NCI-H2196 (cell line): ENCODE results near the gene DNAAF5.
"Not testable (repeated sequence)": the region's sequence is repeated elsewhere in the genome, so short reads cannot be mapped to it uniquely, and the experiment has no call there.

Source experiments
- DNase-seq: peaks from one replicate; lab custom pipeline; 2025; ENCODE audit not compliant: unreplicated experiment; lab: John Stamatoyannopoulos, UW

The DNAAF5 gene

DNA sequence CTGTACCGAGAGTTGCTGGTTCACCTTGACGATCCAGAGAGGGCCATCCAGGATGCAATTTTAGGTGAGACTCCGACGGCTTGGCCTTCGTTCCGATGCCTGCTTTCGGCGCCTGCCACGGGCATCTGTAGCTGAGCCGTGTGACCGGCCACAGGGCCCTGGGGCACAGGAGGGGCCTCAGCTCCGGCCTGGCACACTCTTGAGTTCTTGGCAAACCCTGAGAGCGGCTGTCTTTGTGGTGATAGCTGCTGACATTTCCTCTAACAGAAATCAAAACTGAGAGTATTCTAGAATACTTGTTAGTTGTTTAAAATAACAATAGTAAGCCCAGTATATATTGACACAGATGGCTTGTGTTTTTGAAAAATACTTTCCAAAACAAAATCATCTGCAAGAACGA is 53.6 kb downstream of the DNAAF5 start:
- no peak for DNase-seq

DNA sequence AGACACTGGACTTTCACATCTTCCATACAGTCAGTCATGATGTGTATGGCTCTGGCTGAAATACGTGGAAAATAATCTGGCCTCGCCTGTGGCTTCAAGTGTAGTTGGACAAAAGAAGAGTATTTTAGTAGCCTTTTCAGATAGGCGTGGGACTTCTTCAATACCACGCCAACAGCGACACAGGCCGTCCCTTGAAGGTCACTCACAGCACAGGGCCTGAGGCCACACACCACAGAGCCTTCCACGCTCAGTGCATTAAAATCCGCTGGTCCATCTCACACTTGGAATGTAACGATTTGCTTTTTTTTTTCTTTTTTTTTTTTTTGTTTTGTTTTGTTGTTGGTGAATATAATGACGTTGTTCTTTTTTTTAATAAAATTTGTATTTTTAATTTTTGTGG is 54.0 kb downstream of the DNAAF5 start:
- DNase-seq, result no peak

DNA sequence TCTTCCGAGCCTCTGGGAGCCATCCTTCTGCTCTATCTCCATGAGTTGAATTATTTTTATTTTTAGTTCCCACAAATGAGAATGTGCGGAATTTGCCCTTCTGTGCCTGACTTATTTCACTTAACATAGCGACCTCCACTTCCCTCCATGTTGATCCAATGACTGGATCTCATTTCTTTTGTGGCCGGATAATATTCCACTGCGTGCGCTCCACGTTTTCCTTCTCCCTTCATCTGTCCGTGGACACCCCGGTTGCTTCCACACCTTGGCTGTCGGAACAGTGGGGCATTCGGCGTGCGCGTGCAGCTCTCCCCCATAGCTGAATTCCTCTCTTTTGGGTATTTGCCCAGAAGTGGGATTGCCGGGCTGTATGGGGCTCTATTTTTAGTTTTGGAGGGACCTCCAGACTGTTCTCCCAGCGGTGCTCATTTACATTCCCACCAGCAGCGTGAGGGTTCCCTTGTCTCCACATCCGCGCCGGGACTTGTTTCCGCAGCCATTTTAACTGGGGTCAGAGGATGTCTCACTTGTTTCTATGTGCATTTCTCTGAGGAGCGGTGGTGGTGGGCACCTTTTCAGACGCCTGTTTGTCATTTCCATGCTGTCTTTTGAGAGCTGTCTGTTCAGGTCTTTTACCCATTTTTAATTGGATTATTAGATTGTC is 54.8 kb downstream of the DNAAF5 start:
- no peak for DNase-seq

DNA sequence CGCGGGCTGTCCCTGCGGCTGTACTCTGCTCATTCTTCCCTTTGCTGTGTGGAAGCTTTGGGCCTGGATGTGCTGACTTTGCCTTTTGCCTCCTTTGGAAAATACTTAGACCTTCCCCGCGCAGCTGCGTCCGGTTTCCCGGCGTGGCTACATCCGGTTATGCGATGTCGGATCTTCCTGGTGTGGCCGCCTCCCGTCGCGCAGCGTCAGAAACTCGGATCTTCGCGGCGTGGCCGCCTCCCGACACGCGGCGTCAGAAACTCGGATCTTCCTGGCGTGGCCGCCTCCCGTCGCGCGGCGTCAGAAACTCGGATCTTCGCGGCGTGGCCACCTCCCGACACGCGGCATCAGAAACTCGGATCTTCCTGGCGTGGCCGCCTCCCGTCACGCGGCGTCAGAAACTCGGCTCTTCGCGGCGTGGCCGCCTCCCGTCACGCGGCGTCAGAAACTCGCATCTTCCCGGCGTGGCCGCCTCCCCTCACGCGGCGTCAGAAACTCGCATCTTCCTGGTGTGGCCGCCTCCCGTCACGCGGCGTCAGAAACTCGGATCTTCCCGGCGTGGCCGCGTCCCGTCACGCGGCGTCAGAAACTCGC is 55.5 kb downstream of the DNAAF5 start:
- DNase-seq, result no peak

DNA sequence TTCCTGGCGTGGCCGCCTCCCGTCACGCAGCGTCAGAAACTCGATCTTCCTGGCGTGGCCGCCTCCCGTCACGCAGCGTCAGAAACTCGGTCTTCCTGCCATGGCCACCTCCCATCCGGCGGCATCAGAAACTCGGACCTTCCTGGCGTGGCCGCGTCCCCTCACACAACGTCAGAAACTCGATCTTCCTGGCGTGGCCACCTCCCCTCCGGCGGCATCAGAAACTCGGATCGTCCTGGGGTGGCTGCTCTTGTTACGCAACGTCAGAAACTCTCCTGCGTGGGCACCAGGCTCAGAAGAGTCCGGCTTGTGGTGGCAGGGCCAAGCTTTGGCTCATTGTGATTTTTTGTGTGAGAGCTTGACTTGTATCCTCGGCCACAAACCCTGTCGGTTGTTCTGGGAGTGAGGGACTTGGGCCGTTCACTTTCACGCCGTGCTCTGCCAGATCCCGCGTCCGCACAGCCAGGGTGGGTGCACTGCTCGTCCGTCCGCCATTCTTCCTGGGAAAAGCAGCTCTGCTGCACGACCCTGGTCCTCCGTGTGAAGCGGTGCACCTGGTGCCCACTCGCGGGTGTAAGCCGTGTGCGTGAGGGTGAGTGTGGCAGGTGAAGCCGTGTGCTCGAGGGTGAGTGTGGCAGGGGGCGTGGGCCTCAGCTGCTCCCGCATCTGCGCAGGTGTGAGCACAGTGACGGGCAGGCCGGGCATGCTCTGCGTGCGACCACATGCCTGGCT is 56.4 kb downstream of the DNAAF5 start:
- DNase-seq, result no peak

DNA sequence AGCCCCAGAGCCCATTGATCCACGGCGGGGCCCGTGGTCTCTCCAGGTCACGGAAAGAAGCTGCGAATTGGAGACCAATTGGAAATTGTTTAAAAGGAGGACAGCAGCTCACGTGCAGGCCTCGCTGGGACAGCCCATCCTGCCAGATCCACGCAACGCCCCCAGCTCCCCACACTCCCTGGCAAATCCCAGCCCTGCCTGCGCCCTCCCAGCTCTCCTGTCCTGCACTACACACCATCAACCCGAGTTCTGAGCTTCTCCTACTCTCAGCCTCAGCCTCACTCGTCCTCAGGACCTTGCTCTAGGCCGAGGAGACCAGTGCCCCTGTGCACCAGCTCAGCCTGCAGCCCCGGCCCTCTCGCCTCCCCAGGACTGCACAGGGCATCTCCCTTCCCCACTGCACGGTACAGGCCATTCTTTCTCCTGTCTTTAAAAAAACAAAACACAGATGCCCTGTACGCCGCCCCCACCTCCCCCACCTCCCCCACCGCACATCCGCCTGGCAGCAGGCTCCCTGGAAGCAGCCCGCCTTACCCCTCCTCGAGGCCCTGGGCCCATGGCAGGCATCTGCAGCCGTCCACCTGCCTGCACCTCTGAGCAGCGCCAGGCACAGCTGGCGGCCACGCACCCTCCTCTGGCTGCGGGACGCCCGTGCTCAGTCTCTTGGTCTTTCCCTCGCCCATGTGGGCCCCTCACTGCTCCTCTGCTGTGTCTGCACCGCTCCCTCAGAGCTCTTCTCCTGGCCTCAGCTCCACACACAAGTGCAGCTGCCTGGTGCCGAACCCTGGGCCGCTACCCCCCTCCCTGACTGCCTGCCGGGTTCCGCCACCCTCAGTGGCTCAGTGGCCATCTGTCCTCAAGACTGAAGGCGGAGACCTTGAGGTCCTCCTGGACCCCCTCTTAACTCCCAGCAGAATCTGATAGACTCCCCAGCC is 57.3 kb downstream of the DNAAF5 start:
- DNase-seq, result no peak

DNA sequence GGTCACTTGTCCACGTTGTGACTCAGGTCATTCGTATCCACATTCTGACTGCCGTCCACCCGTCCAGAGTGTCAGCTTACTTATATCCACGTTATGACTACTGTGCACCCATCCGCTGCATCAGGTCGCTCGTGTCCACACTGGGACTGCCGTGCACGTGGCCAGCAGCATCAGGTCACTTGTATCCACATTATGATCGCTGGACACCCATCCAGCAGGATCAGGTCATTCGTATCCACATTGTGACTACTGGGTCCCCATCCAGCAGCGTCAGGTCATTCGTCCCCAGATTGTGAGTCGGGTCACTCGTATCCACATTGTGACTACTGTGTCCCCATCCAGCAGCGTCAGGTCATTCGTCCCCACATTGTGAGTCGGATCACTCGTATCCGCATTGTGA is 58.5 kb downstream of the DNAAF5 start:
- no peak for DNase-seq

DNA sequence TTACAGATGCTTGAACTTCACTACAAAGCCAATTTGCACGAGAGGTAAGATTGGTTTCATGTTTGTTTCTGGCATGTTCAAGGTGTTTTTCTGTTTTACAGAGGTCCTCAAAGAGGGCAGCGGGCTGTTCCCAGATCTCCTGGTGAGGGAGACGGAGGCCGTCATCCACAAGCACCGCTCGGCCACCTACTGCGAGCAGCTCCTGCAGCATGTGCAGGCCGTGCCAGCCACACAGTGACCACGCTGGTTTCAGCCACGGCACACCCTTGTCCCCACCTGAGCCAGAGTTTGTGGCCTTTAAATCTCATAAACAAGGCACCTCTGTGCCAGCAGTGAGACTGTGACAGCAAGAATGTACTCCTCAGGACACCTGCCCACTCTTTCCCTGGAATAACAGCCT is 58.9 kb downstream of the DNAAF5 start:
- DNase-seq, result no peak

DNA sequence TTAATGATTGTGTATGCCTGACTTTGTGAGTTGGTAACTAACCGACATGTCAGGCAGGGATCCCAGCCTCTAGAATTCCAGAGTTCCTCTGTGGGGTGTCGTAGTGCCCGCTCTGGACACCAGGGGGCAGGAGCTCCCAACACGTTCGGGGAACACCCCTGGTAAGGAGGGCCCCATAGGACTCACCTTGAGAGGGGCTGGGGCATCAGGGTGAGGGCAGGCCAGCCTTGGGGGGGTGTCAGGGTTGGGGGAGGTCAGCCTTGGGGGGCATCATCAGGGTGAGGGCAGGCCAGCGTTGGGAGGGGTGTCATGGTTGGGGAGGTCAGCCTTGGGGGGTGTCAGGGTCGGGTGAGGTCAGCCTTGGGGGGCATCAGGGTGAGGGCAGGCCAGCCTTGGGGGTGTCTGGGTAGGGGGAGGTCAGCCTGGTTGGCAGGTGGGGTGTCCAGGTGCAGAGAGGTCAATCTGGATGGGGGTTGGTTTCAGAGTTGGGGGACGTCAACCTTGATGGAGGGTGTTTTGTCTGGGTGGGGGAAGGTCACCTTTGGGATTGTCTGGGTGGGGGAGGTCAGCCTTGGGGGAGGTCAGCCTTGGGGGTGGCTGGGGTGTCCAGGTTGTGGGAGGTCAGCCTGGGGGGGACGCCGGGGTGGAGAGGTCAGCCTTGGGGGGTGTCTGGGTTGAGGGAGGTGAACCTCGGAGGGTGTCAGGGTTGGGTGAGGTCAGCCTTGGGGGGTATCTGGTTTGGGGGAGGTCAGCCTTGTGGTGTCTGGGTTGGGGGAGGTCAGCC is 60.2 kb downstream of the DNAAF5 start:
- peak; percentile 73 for DNase-seq

DNA sequence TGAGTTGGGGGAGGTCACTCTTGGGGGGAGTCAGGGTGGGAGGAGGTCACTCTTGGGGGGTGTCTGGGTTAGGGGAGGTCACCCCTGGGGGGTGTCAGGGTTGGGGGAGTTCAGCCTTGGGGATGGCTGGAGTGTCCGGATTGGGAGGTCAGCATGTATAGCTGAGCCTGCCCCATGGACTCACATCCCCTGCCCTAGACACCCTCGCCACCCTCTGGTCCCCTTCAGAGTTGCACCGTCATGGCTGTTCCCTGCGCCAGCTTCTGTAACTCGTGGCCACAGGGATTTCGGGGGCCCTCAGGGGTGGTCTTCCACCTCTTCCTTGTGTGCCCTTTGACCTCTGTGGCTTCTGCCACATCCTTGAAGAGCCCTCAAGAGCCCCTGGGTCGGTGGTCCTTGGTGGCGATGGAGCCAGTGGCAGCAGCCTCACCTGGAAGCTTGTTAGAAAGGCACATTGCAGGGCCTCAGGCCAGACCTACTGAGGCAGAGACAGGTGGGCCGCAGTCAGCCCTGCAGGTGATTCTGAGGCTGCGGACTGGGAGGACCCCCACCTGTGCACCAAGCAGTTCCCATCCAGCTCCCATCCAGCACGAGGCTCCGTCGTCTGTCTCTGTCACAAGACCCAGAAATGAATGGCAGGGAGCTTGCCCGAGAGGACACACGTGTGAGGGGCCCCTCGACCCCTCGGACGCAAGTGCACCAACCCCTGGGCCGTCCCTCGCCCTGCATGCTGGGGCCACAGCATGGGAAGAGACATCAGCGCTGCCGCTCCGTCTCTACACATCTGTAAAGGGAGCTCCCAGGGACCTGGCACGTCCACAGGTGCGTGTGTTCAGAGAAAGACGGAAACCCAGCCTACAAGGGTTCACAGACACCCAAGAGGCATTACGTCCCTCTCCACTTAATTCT is 61.1 kb downstream of the DNAAF5 start:
- no peak for DNase-seq

DNA sequence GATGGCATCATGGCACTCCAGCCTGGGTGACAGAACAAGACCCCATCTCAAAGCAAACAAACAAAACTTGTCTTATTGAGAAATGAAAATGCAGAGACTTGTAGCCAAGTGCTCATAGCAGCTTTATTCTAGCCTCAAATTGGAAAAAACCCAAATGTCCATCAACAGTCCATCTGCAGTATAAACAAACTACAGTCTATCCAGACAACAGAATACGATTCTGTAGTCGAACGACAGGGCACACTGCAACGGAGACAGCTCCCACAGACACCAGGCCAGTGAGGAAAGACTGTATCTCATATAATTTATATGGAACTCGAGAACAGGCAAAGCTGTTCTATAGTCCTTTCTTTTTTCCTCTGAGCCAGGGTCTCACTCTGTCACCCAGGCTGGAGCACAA is 65.0 kb downstream of the DNAAF5 start:
- no peak for DNase-seq

DNA sequence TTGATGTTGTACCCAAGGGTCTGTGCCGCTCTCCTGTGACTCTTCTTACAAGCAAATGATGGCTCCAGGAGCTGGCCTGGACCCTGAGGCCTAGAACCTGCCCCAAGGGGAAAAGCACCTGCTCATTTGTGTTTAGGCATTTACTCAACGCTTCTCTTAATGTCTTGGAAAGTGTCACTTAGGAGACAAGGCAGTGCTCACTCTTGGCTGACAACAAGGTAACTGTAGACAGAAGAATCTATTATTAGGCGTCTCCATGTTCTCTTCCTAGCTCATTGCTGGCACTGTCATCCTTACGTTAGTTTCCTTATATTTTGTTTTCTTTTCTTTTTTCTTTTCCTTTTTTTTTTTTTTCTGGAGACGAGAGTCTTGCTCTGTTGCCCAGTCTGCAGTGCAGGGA is 67.7 kb downstream of the DNAAF5 start:
- DNase-seq, result no peak

DNA sequence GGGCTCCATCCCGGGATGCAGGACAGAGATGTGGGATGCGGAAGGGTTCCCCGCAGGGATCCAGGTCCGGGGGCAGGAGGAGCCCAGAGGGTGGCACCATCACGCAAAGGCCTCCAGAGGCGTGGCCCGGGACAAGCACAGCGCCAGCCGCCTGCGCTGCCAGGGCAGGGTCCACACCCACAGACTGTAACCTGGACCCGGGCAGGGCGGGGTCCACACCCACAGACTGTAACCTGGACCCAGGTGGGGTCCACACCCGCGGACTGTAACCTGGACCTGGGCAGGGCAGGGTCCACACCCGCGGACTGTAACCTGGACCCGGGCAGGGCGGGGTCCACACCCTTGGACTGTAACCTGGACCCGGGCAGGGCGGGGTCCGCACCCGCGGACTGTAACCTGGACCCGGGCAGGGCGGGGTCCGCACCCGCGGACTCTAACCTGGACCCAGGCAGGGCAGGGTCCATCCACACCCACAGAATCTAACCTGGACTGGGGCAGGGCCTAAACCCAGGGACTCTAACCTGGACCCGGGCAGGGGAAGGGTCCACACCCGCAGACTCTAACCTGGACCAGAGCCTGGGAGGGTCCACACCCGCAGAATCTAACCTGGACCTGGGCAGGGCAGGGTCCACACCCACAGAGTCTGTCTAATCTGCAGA is 68.3 kb downstream of the DNAAF5 start:
- DNase-seq, result no peak

DNA sequence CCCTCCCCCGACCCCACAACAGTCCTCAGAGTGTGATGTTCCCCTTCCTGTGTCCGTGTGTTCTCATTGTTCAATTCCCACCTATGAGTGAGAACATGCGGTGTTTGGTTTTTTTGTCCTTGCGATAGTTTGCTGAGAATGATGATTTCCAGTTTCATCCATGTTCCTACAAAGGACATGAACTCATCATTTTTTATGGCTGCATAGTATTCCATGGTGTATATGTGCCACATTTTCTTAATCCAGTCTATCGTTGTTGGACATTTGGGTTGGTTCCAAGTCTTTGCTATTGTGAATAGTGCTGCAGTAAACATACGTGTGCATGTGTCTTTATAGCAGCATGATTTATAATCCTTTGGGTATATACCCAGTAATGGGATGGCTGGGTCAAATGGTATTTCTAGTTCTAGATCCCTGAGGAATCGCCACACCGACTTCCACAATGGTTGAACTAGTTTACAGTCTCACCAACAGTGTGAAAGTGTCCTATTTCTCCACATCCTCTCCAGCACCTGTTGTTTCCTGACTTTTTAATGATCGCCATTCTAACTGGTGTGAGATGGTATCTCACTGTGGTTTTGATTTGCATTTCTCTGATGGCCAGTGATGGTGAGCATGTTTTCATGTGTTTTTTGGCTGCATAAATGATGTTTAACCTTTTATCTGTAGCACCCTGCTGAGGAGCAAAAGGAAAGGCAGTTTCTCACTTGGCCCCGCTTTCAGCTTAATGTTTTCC is 70.1 kb downstream of the DNAAF5 start:
- not testable (repeated sequence) for DNase-seq

DNA sequence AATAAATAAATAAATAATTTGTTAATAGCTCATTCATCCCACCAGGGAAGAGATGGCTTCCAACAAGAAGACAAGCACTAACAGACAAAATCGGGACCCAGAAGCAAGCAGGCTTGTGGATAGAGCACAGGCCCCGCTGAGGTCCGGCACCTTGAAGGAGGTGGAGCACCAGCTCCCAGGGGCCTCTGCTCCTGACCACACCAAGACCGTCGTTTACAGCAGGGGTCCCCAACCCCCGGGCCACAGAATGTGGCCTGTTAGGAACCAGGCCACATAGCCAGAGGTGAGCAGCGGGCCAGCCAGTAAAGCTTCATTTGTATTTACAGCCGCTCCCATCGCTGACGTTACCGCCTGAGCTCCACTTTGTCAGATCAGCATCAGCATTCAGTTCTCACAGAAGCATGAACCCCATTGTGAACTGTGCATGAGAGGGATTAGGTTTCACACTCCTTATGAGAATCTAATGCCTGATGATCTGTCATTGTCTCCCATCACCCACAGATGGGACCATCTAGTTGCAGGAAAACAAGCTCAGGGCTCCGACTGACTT is 72.5 kb downstream of the DNAAF5 start:
- DNase-seq, result no peak

DNA sequence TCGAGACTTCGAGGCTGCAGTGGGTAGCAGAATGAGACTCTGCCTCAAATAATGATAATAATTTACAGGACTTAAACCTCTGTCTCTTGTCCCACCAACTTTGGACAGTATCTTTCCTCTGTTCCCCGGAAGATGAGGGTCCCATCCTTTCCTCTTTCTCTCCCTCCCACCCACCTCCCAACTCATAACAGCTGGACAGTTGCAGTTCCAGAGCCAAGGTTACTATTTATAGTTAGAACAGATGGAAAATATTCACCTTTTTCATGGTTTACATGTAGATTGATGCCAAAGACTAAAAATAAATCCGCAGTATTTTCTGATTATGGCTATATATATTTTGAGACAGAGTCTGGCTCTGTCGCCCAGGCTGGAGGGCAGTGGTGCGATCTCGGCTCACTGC is 74.2 kb downstream of the DNAAF5 start:
- no peak for DNase-seq

DNA sequence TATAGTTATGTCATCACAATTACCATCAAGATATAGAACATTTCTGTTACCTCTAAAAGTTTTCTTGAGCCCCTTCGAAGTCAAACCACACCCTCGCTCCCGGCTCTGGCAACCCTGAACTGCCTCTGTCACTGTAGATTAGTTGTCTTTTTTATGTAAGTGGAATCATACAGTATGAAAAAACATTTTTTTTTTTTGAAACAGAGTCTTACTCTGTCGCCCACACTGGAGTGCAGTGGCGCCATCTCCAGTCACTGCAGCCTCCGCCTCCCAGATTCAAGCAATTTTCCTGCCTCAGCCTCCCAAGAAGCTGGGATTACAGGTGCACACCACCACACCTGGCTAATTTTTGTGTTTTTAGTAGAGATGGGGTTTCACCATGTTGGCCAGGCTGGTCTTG is 74.9 kb downstream of the DNAAF5 start:
- DNase-seq, result not testable (repeated sequence)

DNA sequence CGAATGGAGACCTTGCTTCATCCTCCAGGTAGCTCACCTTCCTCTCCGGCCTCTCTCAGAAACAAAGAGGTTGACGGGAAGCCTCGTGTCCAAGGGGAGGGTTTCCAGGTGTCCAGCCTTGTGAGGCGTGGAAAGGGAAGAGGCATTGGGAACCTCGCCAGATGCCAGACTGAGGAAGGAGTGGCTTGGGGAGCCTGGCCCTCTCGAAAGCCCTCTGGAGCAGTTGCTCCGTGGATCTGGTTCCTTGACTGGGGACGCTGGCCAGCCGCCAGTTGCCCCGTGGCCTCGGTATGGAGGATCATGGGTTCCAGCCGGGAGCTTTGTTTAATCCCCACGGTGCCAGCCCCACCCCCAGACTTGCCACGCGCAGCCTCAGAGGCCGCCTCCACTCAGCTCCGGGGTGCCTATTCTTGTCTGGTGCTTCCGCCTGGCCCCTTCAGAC is 75.5 kb downstream of the DNAAF5 start:
- peak; percentile 80 for DNase-seq
